ENCODE data around the gene CLNK. TPM values are rescaled to one million over a fixed set of nuclear protein-coding genes. Genes with fewer than 3 reads are reported as not detected.

Gene CLNK
- total and polyA plus RNA-seq, 2 of the 8 experiments (the other 6 are each of a cell fraction or from before 2014, with no cell fraction given) = not detected

DNA sequence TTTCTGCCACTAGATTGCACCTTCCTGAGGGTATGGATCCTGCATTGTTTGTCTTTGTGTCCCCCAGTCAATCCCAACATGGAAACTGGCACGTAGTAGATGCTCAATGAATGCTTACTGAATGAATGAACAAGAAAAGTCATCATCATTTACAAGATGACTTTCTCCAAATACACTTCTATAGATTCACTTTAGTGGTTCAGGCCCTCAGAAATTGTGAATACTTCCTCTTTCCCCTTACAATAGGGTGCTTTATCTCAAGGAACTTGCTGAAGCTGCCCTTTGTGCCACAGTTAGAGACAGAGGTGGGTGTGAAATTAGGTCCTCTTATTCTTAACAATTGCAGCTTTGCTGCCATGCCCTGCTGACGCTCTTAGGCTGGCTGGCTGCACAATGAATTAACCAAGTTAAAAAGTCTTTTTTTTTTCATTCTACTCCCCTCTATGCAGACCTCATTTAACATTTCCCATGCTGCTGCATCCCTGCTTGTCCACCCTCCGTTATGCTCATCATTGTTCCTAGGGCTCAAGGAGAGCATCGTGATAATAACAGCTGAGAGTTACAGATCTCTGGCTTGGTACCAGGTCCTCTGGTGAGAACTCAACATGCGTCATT is 119.3 kb downstream of the CLNK start:
- Histone ChIP-seq H4K8ac (ENCODE audit: extremely low read depth, insufficient read depth, low read length) (no peak overlapping the region), H2AFZ (ENCODE audit: low read length) (no peak overlapping the region), H3K4me2 (ENCODE audit: insufficient read depth in 1 of 2, low read depth in 2 of 2, low read length in 2 of 2) (no peak overlapping the region), H3K79me2 (ENCODE audit: control insufficient read depth in 1 of 2, insufficient read depth in 2 of 2, low read length in 2 of 2) (no peaks in the 10 kb centered on the region), H3K4ac (replicated peaks; ENCODE audit: insufficient read length, low read depth, low read length) (no peak overlapping the region), H2BK15ac (ENCODE audit: low read length) (no peak overlapping the region), H4K91ac (replicated peaks; ENCODE audit: insufficient read length, low read length) (no peak overlapping the region), H3K4me1 (replicated peaks in 1 of 4; ENCODE audit: control insufficient read depth in 3 of 4, insufficient read depth in 4 of 4, low read length in 3 of 4) (no peaks in the 10 kb centered on the region), H4K5ac (ENCODE audit: insufficient read length, low read depth, low read length) (no peak overlapping the region), H3K36me3 (ENCODE audit: control insufficient read depth in 2 of 4, insufficient read depth in 4 of 4, low read length in 3 of 4) (no peaks in the 10 kb centered on the region), H2BK12ac (ENCODE audit: low read depth, low read length) (no peak overlapping the region), H2AK5ac (ENCODE audit: low read depth, low read length) (no peak overlapping the region), H3K4me3 (ENCODE audit: extremely low read depth in 1 of 4, insufficient read depth in 2 of 4, low read depth in 3 of 4, low read length in 4 of 4) (no peak overlapping the region), H2BK120ac (replicated peaks; ENCODE audit: low read depth, low read length) (no peak overlapping the region), H3K23ac (ENCODE audit: insufficient read length) (no peak overlapping the region), H4K20me1 (replicated peaks in 1 of 2; ENCODE audit: control insufficient read depth in 1 of 2, insufficient read depth in 2 of 2, low read length in 2 of 2) (no peaks in the 10 kb centered on the region), H2BK20ac (ENCODE audit: low read length) (no peak overlapping the region), H3K79me1 (ENCODE audit: low read depth, low read length) (no peaks in the 10 kb centered on the region), H2BK5ac (ENCODE audit: low read depth, low read length) (no peak overlapping the region), H3K56ac (replicated peaks; ENCODE audit: insufficient read length, low read depth, low read length) (no peak overlapping the region), H3K18ac (ENCODE audit: extremely low read depth, low read length) (no peak overlapping the region), H3K27ac (ENCODE audit: low read depth, low read length) (no peak overlapping the region), H3K14ac (ENCODE audit: insufficient read length) (no peak overlapping the region), H3K9ac (replicated peaks in 1 of 4; ENCODE audit: extremely low read depth in 1 of 4, low read depth in 3 of 4, low read length in 3 of 4) (no peak overlapping the region), H3K9me3 (ENCODE audit: insufficient read depth in 2 of 2, low read depth in 1 of 2, low read length in 1 of 2) (no peaks in the 10 kb centered on the region), H3K23me2 (ENCODE audit: low read depth, low read length) (no peaks in the 10 kb centered on the region), H3K27me3 (replicated peaks in 1 of 4; ENCODE audit: control insufficient read depth in 3 of 4, extremely low read depth in 1 of 4, insufficient read depth in 3 of 4, low read length in 3 of 4) (no peaks in the 10 kb centered on the region)
- CTCF ChIA-PET (ENCODE audit: partially characterized antibody) = interaction anchor here (0.8 to 1.4 kb wide), 3 partner anchors 9 to 401 kb away, joined by 5 read pairs; no protein-coding TSS in a partner anchor
- POLR2A ChIA-PET (ENCODE audit: partially characterized antibody) = interaction anchor here (1.5 kb wide), 1 partner anchor 12 kb away, joined by 3 read pairs; no protein-coding TSS in a partner anchor
- 85% methylated on average over 5 of the region's 5 CpGs; no CpG with 5 or more reads in 1 of the 2 experiments for WGBS, 2 experiments (ENCODE audit: extremely low coverage in 1 of 2, insufficient coverage in 1 of 2, insufficient read length in 1 of 2, insufficient replicate concordance in 2 of 2, low coverage in 1 of 2, low lambda C conversion rate in 2 of 2, missing lambda C conversion rate in 1 of 2)
- FAIRE-seq = no peak
- no peak for DNase-seq (ENCODE audit: low read depth in 1 of 2, low spot score in 2 of 2)
- TF ChIP-seq SAP30 (IDR thresholded peaks at IDR 0.05; ENCODE audit: insufficient read depth, insufficient replicate concordance, low read length) (no peak), GABPA (IDR thresholded peaks at IDR 0.05; ENCODE audit: borderline replicate concordance, insufficient read depth, low read length) (no peak), CBX5 (IDR thresholded peaks at IDR 0.05; ENCODE audit: low read depth, low read length) (no peak), CTBP2 (IDR thresholded peaks at IDR 0.05; ENCODE audit: borderline replicate concordance, insufficient read depth, insufficient read length, low read length) (no peak), ZNF274 (IDR thresholded peaks at IDR 0.05; ENCODE audit: borderline replicate concordance, extremely low read depth, low read length) (no peak), CHD2 (IDR thresholded peaks at IDR 0.05; ENCODE audit: low read length) (no peak), CHD1 (IDR thresholded peaks at IDR 0.05; ENCODE audit: low read depth, low read length) (no peak), SIX5 (IDR thresholded peaks at IDR 0.05; ENCODE audit: low read depth, low read length) (no peak)
- TF ChIP-seq, protein P1, sequence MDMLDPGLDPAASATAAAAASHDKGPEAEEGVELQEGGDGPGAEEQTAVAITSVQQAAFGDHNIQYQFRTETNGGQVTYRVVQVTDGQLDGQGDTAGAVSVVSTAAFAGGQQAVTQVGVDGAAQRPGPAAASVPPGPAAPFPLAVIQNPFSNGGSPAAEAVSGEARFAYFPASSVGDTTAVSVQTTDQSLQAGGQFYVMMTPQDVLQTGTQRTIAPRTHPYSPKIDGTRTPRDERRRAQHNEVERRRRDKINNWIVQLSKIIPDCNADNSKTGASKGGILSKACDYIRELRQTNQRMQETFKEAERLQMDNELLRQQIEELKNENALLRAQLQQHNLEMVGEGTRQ (IDR thresholded peaks at IDR 0.05; ENCODE audit: low read length) = no peak
- TF ChIP-seq, protein P2, sequence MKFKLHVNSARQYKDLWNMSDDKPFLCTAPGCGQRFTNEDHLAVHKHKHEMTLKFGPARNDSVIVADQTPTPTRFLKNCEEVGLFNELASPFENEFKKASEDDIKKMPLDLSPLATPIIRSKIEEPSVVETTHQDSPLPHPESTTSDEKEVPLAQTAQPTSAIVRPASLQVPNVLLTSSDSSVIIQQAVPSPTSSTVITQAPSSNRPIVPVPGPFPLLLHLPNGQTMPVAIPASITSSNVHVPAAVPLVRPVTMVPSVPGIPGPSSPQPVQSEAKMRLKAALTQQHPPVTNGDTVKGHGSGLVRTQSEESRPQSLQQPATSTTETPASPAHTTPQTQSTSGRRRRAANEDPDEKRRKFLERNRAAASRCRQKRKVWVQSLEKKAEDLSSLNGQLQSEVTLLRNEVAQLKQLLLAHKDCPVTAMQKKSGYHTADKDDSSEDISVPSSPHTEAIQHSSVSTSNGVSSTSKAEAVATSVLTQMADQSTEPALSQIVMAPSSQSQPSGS (IDR thresholded peaks at IDR 0.05; ENCODE audit: low read length) = no peak
